Ishikawa (cell line): ENCODE results near the gene SLC12A4.

Experiments
- CEBPB ChIP-seq: IDR thresholded peaks from 2 replicates; pipeline ENCODE4 v1.6.1; 2012
- CREB1 ChIP-seq: IDR thresholded peaks from 2 replicates; pipeline ENCODE4 v1.6.1; 2012; ENCODE audit warnings: low read depth
- EGR1 ChIP-seq: IDR thresholded peaks from 2 replicates; pipeline ENCODE4 v1.6.1; 2012
- EP300 ChIP-seq: IDR thresholded peaks from 2 replicates; pipeline ENCODE4 v1.6.1; 2012; ENCODE audit warnings: borderline replicate concordance
- FOXM1 ChIP-seq: IDR thresholded peaks from 2 replicates; pipeline ENCODE4 v1.6.1; 2012; ENCODE audit warnings: low read depth, borderline replicate concordance
- MAX ChIP-seq: IDR thresholded peaks from 2 replicates; pipeline ENCODE4 v1.6.1; 2012
- NFIC ChIP-seq: IDR thresholded peaks from 2 replicates; pipeline ENCODE4 v1.6.1; 2012
- RAD21 ChIP-seq: IDR thresholded peaks from 2 replicates; pipeline ENCODE4 v1.6.1; 2012; ENCODE audit warnings: low read depth
- REST ChIP-seq: IDR thresholded peaks from 2 replicates; pipeline ENCODE4 v1.6.1; 2012; ENCODE audit warnings: low read depth, mild to moderate bottlenecking
- TAF1 ChIP-seq: IDR thresholded peaks from 2 replicates; pipeline ENCODE4 v1.6.1; 2012; ENCODE audit warnings: low read depth, mild to moderate bottlenecking
- TCF12 ChIP-seq: IDR thresholded peaks from 2 replicates; pipeline ENCODE4 v1.6.1; 2012; ENCODE audit warnings: low read depth
- TEAD4 ChIP-seq: IDR thresholded peaks from 2 replicates; pipeline ENCODE4 v1.6.1; 2012
- USF1 ChIP-seq: IDR thresholded peaks from 2 replicates; pipeline ENCODE4 v1.6.1; 2012
- YY1 ChIP-seq: IDR thresholded peaks from 2 replicates; pipeline ENCODE4 v1.6.1; 2012; ENCODE audit warnings: low read depth
- ZBTB7A ChIP-seq: IDR thresholded peaks from 2 replicates; pipeline ENCODE4 v1.6.1; 2012; ENCODE audit warnings: low read depth

SLC12A4 gene

GRCh38 chr16:67917852-67918236, 50.6 kb downstream of the SLC12A4 start:
- TF ChIP-seq EGR1, result no peak

GRCh38 chr16:67917140-67917851, 51.1 kb downstream of the SLC12A4 start:
- TF ChIP-seq CREB1 (no peak), RAD21 (no peak)

GRCh38 chr16:67915831-67916723, 52.4 kb downstream of the SLC12A4 start:
- no peak for TF ChIP-seq ZBTB7A
- no peak for TF ChIP-seq CREB1
- no peak for TF ChIP-seq RAD21
- TF ChIP-seq YY1, result no peak
- TF ChIP-seq EGR1, result no peak
- no peak for TF ChIP-seq FOXM1
- no peak for TF ChIP-seq REST
- TF ChIP-seq EP300, result no peak
- no peak for TF ChIP-seq NFIC
- TF ChIP-seq USF1, result no peak
- TF ChIP-seq TAF1, result no peak
- TF ChIP-seq TEAD4, result no peak

GRCh38 chr16:67914758-67915495, 53.5 kb downstream of the SLC12A4 start:
- TF ChIP-seq USF1, result no peak
- TF ChIP-seq YY1, result no peak
- no peak for TF ChIP-seq ZBTB7A
- TF ChIP-seq EGR1, result no peak
- TF ChIP-seq TEAD4, result no peak

GRCh38 chr16:67910158-67910557, 58.3 kb downstream of the SLC12A4 start:
- TF ChIP-seq NFIC, result no peak
- no peak for TF ChIP-seq CREB1
- no peak for TF ChIP-seq TCF12
- TF ChIP-seq FOXM1, result no peak
- TF ChIP-seq TAF1, result no peak
- no peak for TF ChIP-seq ZBTB7A
- TF ChIP-seq TEAD4, result no peak

- TF ChIP-seq TCF12 (no peak), CREB1 (no peak), MAX (no peak), EGR1 (no peak), USF1 (no peak), TAF1 (no peak), EP300 (no peak), ZBTB7A (no peak), RAD21 (no peak), REST (no peak), YY1 (no peak), TEAD4 (no peak), FOXM1 (no peak), CEBPB (no peak), NFIC (no peak)
Observed at GRCh38 chr16:67909056-67909742, 59.2 kb downstream of the SLC12A4 start.
